SK-N-SH (cell line): Measurements from ENCODE around the gene SZT2.

Experiments
- CTCF ChIP-seq: fragments of 200-600 bp; sonication (generic); IDR thresholded peaks from 2 replicates; pipeline ENCODE4 v1.6.1; 2017; ENCODE audit warnings: antibody characterized with exemption, mild to moderate bottlenecking, moderate library complexity
- EP300 ChIP-seq, 2 experiments: IDR thresholded peaks; 2 replicates each; pipeline versions ENCODE4 v1.4.0 to v1.6.1; 2012; ENCODE audit warnings: borderline replicate concordance in 1 of 2, low read depth in 1 of 2, low read length in 1 of 2
- FOXM1 ChIP-seq: IDR thresholded peaks from 2 replicates; pipeline ENCODE4 v1.4.0; 2012; ENCODE audit warnings: low read depth, mild to moderate bottlenecking
- RXRA ChIP-seq: IDR thresholded peaks from 2 replicates; pipeline ENCODE4 v1.4.0; 2012; ENCODE audit warnings: low read depth, mild to moderate bottlenecking, borderline replicate concordance
- TAF1 ChIP-seq: IDR thresholded peaks from 2 replicates; pipeline ENCODE4 v1.6.1; 2012; ENCODE audit warnings: low read depth, mild to moderate bottlenecking, low read length, moderate library complexity, borderline replicate concordance

DNA sequence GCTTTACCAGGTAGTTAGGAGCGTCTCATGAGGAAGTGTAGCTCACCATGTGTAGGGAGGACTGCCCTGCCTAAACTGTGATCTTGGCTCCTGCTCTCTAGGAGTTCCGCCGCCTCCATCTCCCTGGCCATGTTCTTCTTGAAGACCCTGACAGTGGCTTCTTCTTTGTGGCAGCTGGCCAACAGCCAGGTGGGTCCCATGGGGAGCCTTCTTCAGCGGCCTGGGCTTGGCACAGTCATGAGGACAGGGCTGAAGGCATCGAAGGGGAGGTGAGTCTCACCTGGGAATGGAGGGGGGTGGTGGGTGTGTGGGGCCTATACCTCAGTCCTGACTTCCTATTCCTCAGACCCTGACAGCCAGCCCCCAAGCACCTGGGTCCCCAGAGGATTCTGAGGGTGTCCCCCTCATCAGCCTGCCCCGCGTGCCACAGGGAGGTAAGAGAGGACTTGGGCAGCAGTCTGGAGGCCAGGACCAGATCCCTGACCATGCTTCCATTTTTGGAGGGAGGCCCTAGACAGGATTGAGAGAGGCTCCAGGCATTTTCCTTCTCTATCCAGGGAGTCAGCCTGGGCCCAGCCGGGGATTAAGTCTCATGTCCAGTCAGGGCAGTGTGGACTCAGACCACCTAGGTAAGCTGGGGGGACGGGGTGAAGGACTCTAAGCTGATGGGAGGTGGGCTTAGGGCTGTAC lies 42.6 kb downstream of the SZT2 start:
- TF ChIP-seq EP300 (IDR thresholded peaks at IDR 0.05; ENCODE audit: borderline replicate concordance in 1 of 2, low read depth in 1 of 2, low read length in 1 of 2) (no peak), FOXM1 (no peak), CTCF (no peak), TAF1 (no peak), RXRA (no peak)
